GM18526 (cell line): ENCODE data around the gene ATG7.

Experiments used
- POLR2A ChIP-seq: IDR thresholded peaks from 3 replicates; pipeline ENCODE4 v1.6.1; 2011; ENCODE audit not compliant: insufficient read length; ENCODE audit errors: extremely low read depth

The ATG7 gene

DNA sequence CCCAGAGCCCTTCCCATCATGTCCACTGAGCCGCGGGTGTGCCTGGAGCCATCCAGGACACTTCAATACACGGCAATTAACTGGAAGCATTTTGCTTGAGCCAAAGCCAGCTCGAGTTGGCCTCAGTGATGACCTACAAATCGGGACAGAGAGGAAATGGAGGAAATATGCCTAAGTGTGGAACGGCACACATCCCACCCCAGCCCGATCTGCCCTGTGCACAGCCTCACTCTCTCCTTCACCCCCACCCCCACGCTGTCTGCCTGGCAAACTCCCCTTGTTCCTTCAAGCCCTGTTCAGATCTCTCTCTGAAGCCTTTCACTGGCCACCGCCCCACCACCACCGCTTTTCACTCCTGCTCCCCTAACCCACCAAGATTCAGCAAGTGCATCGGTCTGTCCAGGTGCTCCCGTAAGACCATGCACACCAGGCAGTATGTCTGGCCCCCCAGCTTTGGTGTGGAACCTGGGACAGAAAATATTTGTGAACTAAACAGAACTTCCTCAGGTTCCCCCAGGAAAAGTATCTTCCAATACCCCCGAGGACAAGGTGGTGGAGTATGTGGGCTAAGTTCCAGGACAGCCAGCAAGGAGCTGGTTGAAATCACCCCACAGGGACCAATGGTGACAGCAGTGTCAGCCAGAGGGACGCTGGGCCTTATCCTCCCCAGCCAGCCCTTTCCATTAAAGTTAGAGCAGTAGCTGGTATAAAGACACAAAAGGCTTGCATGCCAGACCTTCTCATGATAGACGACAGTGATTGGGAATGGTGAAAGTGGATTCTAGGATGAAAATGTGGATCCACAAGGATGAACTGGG, 287.8 kb downstream of the ATG7 start:
- no peak for TF ChIP-seq POLR2A

GRCh38 chr3:11560746-11561145, 288.5 kb downstream of the ATG7 start:
- no peak for TF ChIP-seq POLR2A

GRCh38 chr3:11562277-11562881, 290.2 kb downstream of the ATG7 start:
- no peak for TF ChIP-seq POLR2A

GRCh38 chr3:11563159-11563864, 291.1 kb downstream of the ATG7 start:
- no peak for TF ChIP-seq POLR2A

DNA sequence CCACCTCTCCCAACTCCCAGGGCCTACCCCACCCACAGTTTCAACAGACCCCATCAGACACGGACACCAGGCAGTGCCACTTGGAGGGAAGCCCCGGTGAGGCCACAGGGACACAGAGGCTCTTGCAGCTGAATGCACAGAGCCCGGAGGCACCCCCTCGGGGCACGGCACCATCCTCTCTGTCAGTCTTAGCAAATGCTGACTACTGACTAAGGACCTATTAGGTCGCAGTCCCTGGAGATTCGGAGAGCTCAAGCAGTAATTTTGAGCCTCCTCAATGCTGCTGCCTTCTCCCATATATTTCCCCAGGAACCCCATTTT, 291.6 kb downstream of the ATG7 start:
- no peak for TF ChIP-seq POLR2A

DNA sequence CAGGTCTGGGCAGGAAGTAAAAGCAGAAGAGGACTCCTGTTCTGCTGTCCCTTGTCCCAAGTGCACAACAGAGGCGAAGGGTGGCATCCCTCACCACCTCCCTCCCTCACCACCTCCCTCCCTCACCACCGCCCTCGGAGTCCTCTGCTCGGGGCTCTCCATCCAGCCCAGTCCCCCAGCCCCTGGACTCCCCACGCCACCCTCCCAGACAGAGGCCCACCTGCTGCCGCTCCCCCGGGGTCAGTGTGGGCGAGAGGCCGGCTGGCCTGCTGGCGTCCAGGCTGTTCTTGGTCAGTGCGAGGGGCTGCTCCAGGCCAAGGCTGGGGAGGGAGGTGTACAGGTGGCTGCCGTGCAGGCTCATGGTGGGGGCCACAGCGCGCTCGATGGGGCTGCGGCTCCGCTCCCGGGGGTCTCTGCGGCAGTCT, 292.4 kb downstream of the ATG7 start:
- TF ChIP-seq POLR2A = no peak

DNA sequence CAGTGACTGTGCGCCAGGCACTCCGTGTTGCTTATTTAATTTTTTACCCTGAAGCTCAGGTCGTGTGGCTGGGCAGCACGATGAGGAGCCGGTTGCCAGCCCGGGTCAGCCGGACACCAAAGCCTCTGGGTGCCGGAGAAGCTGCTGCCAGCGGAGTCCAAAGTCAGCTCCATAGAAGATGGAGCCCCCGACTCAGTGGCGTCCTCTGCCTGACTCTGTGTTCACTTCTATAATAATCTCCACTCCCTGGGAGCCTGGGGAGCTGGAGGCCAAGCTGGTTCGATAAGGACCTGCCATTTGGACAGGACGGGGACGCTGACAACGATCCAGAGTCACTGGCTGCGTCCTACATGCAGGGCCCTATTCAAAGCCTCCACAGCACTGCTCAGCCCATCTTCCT, 292.9 kb downstream of the ATG7 start:
- TF ChIP-seq POLR2A = no peak

DNA sequence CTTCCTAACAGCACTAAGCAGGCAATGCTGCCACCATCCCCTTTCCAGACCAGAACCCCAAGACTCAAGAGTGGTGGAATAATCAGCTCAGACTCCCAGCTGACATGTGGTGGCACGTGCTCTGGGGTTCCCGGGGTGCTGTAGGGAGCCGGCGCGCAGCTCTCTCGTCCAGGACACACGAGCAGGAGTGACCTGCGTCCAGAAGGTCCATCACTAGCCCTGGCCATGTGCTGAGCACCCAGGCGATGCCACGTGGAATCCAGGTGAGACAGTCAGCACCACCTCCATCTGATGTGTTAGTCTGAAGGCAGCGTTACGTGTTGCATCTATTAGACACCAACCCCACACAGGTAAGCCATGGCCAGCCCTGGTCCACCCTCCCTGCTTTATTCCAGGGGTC, 293.3 kb downstream of the ATG7 start:
- TF ChIP-seq POLR2A = no peak

- no peak for TF ChIP-seq POLR2A
Observed at GRCh38 chr3:11565932-11566331, 293.7 kb downstream of the ATG7 start.

GRCh38 chr3:11566478-11566877, 294.3 kb downstream of the ATG7 start:
- no peak for TF ChIP-seq POLR2A

GRCh38 chr3:11566916-11567315, 294.7 kb downstream of the ATG7 start:
- TF ChIP-seq POLR2A = no peak

DNA sequence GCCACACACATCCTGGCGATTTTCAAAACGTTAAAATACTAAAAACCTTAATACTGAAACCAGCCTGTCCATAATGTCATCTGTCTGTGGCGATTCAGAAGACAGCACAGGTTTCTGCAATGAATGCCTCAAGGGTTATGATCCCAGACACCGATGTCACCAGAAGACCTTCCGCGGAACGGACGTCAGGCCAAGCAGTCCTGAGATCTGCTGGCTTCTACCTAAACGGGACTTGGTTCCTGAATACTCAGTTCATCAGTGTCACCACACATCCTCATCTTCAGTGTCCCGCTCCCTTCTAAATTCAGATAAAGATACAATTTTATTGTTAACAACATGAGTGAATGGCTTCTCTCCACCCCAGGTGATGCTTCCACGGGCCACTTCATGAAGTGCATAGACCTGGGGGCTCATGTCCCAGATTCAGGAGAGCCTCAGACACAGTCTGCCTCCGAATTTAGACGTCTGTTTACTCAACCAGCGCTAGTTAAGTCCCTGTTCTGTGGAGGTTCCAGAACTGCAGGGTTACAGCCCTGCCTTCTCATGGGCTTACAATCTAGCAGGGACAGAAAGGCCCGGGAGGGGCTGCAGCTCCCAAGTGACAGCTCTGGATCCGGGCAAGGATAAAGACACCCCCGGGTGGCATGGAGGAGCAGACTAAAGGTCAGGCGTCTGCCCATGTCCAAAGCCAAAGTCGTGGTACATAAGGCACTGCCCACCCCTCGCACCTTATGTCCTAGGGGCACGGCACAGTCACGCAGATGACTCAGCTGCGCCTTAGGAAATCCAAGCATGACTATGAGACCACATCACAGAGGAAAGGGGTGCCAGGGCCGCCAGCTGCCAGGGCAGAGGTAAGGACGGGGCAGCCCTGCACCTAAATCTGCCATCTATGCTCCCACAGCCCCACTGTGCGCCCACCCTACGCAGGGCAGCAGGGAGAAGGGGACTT, 295.6 kb downstream of the ATG7 start:
- TF ChIP-seq POLR2A = no peak

GRCh38 chr3:11568503-11569155, 296.4 kb downstream of the ATG7 start:
- no peak for TF ChIP-seq POLR2A

DNA sequence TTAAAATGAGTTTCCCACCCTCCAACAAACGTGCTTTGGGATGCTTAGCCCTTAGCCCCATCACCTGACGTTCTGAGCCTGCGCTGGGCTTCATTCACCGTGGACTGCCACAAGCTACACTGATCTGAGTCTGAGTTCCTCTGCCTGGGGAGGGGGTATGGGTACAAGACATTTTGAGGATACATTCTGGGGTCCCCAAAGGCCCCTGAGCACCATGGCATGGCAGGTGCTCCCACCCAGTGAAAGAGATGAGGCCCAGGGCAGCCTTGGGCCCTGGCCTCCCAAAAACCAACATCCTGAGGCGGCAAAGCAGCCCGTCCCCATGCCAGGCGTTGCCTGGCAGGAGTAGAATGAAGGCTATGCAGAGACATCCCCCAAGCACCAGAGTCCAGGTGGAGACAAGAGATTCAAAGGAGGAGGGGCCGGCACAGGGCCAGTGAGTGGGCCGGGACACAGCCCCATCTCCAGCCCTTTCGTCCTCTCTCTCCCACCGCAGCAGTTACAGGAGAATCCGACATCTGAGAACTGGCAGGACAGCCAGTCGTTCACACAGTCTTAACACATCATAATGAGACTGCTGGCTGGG, 297.1 kb downstream of the ATG7 start:
- no peak for TF ChIP-seq POLR2A
